HG02973 (cell line): Measurements from ENCODE around the gene MRPL53.

Experiments used
- ATAC-seq: cut with Tn5 transposase; IDR thresholded peaks from one replicate; pipeline ENCODE4 v1.9.1; 2021; ENCODE audit warnings: moderate library complexity; ENCODE audit not compliant: unreplicated experiment

MRPL53 gene

DNA sequence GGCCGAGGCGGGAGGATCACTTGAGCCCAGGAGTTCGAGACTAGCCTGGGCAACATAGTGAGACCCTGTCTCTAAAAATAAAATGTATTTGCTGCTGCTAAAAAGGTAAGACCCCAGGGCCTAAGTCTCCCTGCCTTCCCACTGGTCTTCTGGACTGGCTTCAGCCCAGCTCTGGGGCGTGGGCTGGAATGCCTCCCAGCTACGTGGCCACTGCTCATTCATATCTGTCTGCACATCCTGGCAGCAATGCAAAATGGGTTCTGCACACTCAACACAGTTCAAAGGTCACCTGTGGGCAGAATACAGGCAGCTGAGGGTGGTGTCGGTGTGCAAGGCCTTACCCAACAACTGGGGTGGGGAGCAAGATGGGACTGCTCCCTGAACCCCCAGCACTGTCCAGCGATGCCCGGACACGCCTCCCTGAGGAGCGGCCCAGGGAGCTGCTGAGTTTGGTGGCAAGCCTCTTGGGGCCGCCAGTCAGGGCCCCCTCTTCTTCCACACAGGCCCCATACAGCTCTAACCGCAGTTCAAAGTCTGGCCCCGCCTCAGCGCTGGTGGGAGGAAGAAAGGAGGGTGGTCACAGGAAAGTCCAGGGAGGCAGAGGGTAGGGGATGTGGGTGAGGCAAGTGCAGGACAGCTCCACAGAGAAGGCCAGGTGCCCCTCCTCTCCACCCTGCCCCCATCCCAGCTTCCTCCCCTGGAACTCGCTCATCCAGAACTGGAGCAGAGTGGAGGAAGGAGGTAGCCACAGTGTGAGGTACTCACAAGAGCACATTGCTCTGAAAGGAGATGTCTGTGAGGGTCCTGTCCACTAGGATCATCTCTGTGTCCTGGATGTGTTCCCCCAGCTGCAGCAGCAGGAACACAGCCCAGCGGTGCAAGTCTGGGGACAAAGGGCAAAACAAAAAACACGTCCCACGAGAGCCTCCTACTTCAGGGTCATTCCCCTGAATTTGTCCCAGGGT lies 42.7 kb downstream of the MRPL53 start:
- no peak for ATAC-seq

DNA sequence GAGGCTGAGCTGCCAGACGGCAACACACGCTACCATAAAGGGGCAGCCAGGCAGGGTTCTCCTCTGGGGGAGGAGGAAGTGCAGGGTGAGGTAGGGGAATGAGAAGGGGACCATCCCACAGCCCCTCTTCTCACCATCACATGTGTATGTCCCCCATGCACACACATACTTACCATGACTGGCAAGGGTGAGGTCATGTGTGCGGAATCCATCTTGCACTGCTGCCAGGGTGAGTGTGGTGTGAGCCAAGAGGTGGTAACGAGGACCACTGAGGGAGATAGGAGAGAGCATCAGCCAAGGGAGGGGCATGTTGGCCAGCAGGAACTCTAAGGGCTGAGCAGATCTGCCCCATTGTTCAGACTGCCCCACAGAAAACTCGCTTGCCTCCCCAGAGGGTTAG lies 43.8 kb downstream of the MRPL53 start:
- ATAC-seq, result no peak

DNA sequence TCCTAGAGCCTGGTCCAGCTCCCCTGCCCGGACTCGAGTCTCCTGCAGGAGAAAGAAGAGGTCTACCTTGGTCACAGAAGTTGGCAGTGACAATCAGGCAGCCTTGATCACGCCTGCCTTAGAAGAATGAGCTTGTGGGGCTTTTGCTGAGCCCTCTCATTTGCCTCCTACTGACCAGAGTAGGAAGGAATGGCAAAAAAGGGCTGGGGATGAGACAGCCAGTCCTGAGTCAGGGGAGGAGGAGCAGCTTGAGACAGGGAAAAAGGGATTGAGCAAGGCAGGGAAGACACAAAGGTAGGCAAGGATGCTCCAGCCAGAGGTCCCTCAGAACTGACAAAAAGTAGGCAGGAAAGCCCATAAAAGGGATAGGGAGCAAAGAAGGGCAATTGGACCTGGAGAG lies 44.9 kb downstream of the MRPL53 start:
- no peak for ATAC-seq

DNA sequence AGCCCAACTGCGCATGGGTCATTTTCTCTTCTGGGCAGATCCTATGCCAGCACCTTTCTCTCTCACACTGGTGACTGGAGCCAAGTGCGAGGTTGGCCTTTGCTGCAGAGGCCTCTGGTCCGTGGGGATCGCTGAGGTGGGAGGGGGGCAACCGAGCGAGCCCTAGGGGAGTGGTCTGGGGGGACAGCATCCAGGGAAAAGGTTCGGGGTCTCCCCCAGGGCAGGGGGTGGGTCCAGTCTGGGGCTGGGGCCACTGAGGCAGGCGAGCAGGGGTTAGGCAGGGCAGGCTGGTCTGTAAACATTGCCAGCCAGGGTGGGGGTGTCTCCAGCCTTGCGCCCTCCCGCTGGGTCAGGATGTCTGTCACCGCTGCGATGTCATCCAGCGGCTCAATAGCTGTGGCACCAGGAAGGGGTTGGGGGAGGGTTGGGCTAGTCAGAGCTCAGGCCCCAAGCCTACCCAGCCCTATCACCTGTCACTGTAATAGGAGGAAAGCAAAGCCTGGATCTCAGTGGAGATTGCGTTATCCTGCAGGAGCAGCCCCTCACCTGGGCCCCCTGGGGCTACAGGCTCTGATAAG lies 46.2 kb downstream of the MRPL53 start:
- ATAC-seq, result no peak

DNA sequence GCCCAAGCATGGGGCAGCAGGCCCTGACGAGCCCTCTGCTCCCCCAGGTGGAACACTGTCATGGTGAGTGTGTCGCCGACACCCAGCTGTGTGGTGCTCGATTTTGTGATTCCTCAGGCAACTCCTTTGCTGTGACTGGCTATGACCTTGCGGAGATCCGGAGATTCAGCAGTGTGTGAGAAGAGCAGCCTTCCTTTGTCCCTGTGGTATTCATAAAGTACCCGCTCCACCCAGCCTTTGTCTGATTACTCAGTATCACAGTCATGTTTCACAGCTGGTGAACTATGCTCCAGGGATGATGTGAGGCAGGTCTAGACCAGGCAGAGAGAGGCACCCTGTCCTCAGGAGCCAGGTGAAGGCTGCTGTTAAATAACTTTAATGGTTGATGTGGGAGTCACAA lies 47.0 kb downstream of the MRPL53 start:
- no peak for ATAC-seq

DNA sequence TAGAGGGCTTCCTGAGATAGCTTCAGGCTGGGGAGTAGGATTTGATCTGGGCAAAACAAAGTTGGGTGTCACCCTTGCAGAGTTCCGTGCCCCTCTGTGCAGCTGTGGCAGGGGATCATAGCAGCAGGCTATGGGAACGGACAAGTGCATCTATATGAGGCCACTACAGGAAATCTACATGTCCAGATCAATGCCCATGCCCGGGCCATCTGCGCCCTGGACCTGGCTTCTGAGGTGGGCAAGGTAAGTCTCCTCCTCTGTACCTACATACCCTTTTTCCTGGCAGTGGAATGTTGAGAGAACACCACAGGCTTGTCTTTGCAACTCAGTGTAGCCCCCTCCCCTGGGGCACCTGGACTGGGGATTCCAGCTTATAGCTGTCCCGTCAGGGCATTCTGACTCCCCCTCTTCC lies 47.5 kb downstream of the MRPL53 start:
- ATAC-seq, result no peak

DNA sequence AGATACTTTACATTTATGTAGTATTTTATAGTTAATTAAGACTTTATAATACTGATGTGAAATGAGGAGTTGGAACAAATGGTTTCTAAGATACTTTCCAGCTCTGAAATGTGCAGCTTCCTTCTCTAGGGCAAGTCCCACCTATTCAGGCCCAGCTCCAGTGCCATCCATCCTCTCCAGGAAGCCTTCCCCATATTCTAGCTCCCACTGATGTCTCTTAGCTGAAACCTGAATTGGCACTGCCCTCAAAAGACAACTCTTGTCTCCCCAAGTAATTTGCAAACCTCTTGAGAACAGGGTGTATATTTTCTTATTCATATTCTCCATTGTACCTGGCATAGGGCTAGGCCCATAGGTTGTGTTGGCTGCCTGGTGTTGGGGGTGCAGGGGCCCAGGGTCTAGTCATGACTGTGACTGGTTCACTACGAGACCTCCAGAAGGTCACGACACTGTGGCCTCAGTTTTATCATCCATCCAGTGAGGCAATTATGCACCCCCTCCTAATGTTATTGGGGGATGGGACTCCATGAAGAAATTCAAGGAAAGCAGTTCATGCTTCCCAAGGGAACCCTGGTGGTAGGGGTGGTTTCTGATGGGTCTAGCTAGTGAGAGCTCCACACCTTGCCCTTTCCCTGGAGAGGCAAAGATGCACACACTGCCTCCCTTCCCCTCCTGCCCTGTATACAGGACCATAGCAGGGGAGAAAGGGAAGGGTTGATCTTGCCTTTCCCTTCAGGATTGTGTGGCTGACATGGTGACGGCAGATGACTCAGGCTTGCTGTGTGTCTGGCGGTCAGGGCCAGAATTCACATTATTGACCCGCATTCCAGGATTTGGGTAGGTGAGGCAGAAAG lies 48.1 kb downstream of the MRPL53 start:
- no peak for ATAC-seq

DNA sequence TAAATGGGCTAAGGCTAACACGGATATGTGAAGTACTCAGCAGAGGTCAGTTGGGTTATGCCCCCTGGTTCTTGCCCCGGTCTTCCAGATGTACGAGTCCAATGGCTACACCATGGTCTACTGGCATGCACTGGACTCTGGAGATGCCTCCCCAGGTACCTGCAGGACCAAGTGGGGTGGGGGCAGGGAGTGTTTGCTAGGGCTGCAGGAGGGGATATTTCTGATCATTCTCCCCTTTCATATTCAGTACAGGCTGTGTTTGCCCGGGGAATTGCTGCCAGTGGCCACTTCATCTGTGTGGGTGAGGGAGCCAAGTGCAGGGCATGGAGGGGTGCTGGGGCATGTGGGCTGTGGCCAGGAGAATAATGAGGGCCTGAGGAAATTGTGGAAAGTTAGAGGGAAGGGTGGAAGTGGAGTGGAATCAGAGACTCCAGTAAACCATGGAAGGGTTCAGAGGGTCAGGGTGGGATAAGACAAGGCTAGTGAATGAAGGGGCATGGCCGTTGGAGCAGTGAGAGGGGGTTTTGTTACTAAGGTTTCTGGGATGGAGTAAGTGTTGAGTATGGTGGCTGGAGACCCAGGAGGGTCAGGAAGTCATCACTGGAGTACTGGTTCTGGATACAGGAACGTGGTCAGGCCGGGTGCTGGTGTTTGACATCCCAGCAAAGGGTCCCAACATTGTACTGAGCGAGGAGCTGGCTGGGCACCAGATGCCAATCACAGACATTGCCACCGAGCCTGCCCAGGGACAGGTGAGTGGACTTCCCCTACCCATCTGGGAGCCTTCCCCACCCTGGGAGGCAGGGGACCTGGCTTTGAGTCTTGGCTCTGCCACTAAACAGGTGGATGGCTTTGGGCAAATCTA lies 49.0 kb downstream of the MRPL53 start:
- ATAC-seq, result no peak
